GM12878 (cell line): Measurements from ENCODE around the gene ANO8. TPM values are rescaled to one million over a fixed set of nuclear protein-coding genes. Genes with fewer than 3 reads are reported as not detected.

ENCODE experiments used
- ATF3 ChIP-seq: IDR thresholded peaks from 2 replicates; pipeline ENCODE4 v1.6.1; 2011; ENCODE audit warnings: low read depth, mild to moderate bottlenecking, low read length, moderate library complexity, borderline replicate concordance; ENCODE audit errors: extremely low read depth
- BCLAF1 ChIP-seq: fragments of 450-650 bp; IDR thresholded peaks from 2 replicates; pipeline ENCODE4 v1.6.1; 2017; ENCODE audit warnings: antibody characterized with exemption, mild to moderate bottlenecking, moderate library complexity
- CBX3 ChIP-seq: fragments of 200-600 bp; sonication (generic); IDR thresholded peaks from 2 replicates; pipeline ENCODE4 v1.6.1; 2016; ENCODE audit warnings: low read depth, borderline replicate concordance
- CBX5 ChIP-seq: sonication (generic); IDR thresholded peaks from 2 replicates; pipeline ENCODE4 v1.6.1; 2016; ENCODE audit warnings: low read depth, moderate library complexity, mild to moderate bottlenecking, inconsistent platforms
- CHD4 ChIP-seq: fragments of 200-600 bp; sonication (generic); IDR thresholded peaks from 2 replicates; pipeline ENCODE4 v1.6.1; 2016; ENCODE audit warnings: mild to moderate bottlenecking
- E2F8 ChIP-seq: fragments of 450-650 bp; IDR thresholded peaks from 2 replicates; pipeline ENCODE4 v1.6.1; 2018; ENCODE audit warnings: mild to moderate bottlenecking, low read depth, moderate library complexity; ENCODE audit not compliant: partially characterized antibody
- E4F1 ChIP-seq: fragments of 450-650 bp; IDR thresholded peaks from 2 replicates; pipeline ENCODE4 v1.6.1; 2018; ENCODE audit warnings: borderline replicate concordance, mild to moderate bottlenecking; ENCODE audit not compliant: partially characterized antibody
- IKZF2 ChIP-seq, 2 experiments: fragments of 450-650 bp; IDR thresholded peaks; 2 replicates each; pipeline ENCODE4 v1.6.1; 2017; ENCODE audit warnings: mild to moderate bottlenecking in 2 of 2, moderate library complexity in 2 of 2
- NFYA ChIP-seq: IDR thresholded peaks from 2 replicates; pipeline ENCODE4 v1.6.1; 2011; ENCODE audit warnings: low read depth, mild to moderate bottlenecking, low read length, improper control_type of control experiment, borderline replicate concordance
- NR2C1 ChIP-seq: fragments of 450-650 bp; IDR thresholded peaks from 2 replicates; pipeline ENCODE4 v1.6.1; 2017; ENCODE audit warnings: antibody characterized with exemption, mild to moderate bottlenecking, moderate library complexity
- NRF1 ChIP-seq: conservative IDR thresholded peaks from 2 replicates; pipeline ENCODE4 v1.6.1; 2011; ENCODE audit warnings: mild to moderate bottlenecking, low read depth, low read length, improper control_type of control experiment
- RCOR1 ChIP-seq: conservative IDR thresholded peaks from 2 replicates; pipeline ENCODE4 v1.6.1; 2012; ENCODE audit warnings: low read depth, low read length, improper control_type of control experiment
- REST ChIP-seq: IDR thresholded peaks from 2 replicates; pipeline ENCODE4 v1.6.1; 2012; ENCODE audit warnings: mild to moderate bottlenecking, low read depth, low read length
- SMC3 ChIP-seq: IDR thresholded peaks from 2 replicates; pipeline ENCODE4 v1.6.1; 2011; ENCODE audit warnings: low read length, improper control_type of control experiment, borderline replicate concordance
- TCF3 ChIP-seq: IDR thresholded peaks from 2 replicates; pipeline ENCODE4 v1.6.1; 2012; ENCODE audit warnings: low read depth, mild to moderate bottlenecking, low read length, borderline replicate concordance; ENCODE audit not compliant: insufficient read depth
- ZNF217 ChIP-seq: fragments of 450-650 bp; IDR thresholded peaks from 2 replicates; pipeline ENCODE4 v1.6.1; 2017; ENCODE audit warnings: antibody characterized with exemption, mild to moderate bottlenecking
- ZNF274 ChIP-seq: IDR thresholded peaks from one replicate; pipeline ENCODE4 v1.8.0; 2011; ENCODE audit not compliant: insufficient read length, insufficient read depth
- polyA plus RNA-seq, 11 experiments: library from polyadenylated mRNA; depleted of rRNA in 4 of 11; unstranded in 6 of 11; stranded (reverse) in 5 of 11; fragments of >200 nt; fragmentation: Nextera tagmentation in 4 of 11; fragmentation: Illumina TruSeq in 1 of 11; extraction: Ambion mirVana in 4 of 11; extraction: Trizol in 1 of 11; gene quantifications; 1 replicate in 1 of 11; 2 replicates in 10 of 11; pipeline versions ENCODE4 v1.2.1 to v1.2.3, GENCODE V29; 2011 to 2016; ENCODE audit warnings: inconsistent platforms in 2 of 11, missing spikeins in 2 of 11, low read depth in 1 of 11
- total RNA-seq, 4 experiments: library from RNA; depleted of rRNA in 3 of 4; stranded (reverse); fragments of >200 nt in 3 of 4; fragmentation: Illumina TruSeq in 1 of 4; extraction: Trizol in 1 of 4; gene quantifications; 2 replicates each; pipeline versions ENCODE4 v1.2.1 to v1.2.3, GENCODE V29; 2013 to 2021

The ANO8 gene
- total and polyA plus RNA-seq, 10 of the 15 experiments (the other 5 are each of a cell fraction or from before 2014, with no cell fraction given) = 0.04 to 6.7 (median 1.1) TPM

DNA sequence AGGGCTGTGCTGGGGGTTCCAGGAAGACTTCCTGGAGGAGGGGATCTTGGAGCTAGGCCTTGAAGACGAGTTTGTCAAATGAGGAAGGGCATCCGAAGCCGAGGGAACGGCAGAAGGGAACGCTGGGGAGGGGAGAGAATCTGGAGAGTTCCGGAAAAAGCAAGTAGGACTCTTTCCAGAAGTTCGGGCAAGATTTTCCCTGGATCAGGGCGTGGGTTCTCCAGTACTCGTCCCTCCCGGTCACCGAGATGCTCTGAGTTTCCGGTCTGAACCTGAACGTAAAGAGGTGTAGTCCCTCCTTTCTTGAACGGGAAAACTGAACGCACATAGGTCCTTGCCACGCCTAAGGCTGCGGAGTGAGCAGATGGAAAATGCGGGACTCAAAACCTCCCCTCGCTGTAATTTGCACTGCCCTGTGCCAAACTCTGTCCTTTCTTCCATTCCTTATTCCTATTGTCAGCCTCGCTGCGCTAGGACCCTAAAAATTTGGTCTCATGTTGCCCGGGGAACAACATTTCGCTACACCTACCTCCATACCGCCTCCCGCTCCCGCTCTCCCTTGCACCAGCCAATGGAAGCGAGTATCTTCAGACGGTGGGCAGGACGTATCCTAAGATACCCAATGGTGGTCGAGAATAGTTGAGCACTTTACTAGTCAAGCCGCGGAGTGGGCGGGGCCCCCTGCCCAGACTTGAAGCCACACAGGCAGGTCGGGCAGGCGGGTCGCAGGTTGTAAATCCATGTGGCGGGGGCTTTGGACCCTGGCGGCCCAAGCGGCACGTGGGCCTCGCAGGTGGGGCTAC, 2.4 kb upstream of the ANO8 start, which contains the start of gene GTPBP3 (continued):
- TF ChIP-seq BCLAF1 = no peak
- TF ChIP-seq ZNF217 = peak; percentile 12; the same call in 1 of the 2 replicates
- TF ChIP-seq REST = no peak
- no peak for TF ChIP-seq ZNF274
- peak; percentile 85 for TF ChIP-seq E2F8
- TF ChIP-seq TCF3 = 0 out of 2 replicates have a peak, but pooled peaks have one; percentile 4
- no peak for TF ChIP-seq SMC3
- peak; percentile 96 to 97 for TF ChIP-seq IKZF2 (IDR thresholded peaks at IDR 0.05)
- no peak for TF ChIP-seq CBX5
- TF ChIP-seq NFYA = no peak
- no peak for TF ChIP-seq CBX3
- TF ChIP-seq NRF1 = no peak
- TF ChIP-seq CHD4 = no peak
- TF ChIP-seq RCOR1 = no peak
- no peak for TF ChIP-seq ATF3
- TF ChIP-seq NR2C1 = peak; percentile 81
- peak; percentile 75 for TF ChIP-seq E4F1
